ENCODE data around the gene TMEM215.

Gene TMEM215, protein sequence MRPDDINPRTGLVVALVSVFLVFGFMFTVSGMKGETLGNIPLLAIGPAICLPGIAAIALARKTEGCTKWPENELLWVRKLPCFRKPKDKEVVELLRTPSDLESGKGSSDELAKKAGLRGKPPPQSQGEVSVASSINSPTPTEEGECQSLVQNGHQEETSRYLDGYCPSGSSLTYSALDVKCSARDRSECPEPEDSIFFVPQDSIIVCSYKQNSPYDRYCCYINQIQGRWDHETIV

DNA sequence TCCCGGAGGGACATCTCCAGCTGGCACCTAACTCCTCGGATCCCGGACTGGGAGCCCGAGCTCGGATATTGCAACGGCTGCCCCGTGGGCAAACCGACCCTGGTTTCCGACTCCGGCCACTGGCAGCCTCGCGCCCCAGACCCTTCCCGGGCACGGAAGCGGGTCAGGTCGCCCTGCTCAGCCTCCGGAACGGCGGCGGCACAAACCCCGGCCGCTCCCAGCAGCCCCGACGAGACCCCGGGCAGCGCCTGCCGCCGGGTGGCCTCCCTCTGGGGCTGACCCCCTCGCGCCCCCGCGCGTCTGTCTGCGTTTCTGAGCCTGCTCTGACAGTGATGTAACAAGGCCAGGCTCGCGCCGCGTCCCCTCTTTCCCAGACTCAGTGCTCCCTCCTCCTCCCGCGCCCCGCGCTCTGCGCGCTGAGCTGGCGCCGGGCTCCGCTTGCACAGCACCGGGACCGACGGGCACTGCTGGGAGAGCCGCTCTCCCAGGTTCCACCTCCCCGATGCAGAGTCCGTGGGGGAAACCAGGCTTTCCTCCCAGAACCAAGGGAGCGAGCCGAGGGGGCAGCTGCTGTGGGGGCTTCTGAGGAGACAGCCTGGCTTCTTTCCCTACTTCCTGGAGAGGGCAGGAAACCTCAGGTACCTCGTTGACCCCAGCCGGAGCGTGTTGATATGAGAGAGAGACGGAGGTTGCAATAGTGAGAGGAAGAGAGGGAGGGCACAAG, at the start of gene TMEM215:
Gene TMEM215 (plus strand): TSS at position 373 of the 724 bp plus-strand sequence. CDS start 644 bp downstream, outside the sequence.
- H3K27ac ChIP-seq = no peak within 1 kb of the TSS
- TF ChIP-seq CTCF (IDR thresholded peaks at IDR 0.05) (no peak), ZFX (IDR thresholded peaks at IDR 0.05; ENCODE audit: borderline replicate concordance) (no peak)

DNA sequence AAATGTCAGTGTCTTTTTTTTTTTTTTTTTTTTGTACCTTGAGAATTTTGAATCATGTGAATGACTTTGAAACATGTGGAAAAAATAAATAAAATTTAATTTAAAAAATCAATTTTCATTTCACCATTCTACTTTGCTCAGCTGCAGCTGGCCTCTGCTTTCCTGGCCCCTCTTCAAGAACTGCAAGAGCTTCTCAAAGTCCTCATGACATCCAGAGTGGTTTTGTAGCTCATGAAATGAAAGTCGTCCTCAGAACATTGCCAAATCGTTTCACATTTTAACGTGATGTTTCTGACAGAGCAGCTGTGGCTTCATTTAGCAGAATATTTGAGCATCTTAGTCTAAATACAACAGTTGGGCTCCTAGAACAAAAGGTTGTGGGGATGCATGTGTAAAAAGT, 47.9 kb upstream of the TMEM215 start:
- no peak overlapping the region for H3K27ac ChIP-seq
- no peak for TF ChIP-seq ZFX (IDR thresholded peaks at IDR 0.05; ENCODE audit: borderline replicate concordance)
- TF ChIP-seq CTCF (IDR thresholded peaks at IDR 0.05) = no peak

DNA sequence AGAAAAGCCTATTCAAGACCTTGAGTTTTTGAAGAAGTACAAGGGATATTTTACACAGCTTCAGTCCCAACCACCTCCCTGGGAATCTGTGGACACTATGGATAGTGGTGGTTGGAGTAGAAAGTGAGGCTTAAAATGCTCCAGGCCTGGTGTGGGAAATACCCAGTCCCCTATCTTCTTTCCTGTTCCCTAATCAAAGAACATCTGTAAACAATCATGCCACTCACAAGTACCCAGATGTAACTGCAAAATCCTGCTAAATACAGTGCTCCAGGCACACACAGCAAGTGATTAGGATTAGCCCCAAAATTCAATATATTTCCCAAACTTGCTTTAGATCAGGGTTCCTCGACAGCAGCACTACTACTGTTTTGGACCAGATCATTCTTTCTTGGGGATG, 46.0 kb upstream of the TMEM215 start:
- no peak overlapping the region for H3K27ac ChIP-seq
- TF ChIP-seq ZFX (IDR thresholded peaks at IDR 0.05; ENCODE audit: borderline replicate concordance) (no peak), CTCF (IDR thresholded peaks at IDR 0.05) (no peak)

- H3K27ac ChIP-seq = no peak overlapping the region
- no peak for TF ChIP-seq CTCF (IDR thresholded peaks at IDR 0.05)
- no peak for TF ChIP-seq ZFX (IDR thresholded peaks at IDR 0.05; ENCODE audit: borderline replicate concordance)
These were observed 44.7 kb upstream of the TMEM215 start for GRCh38 chr9:32738501-32739172.

- no peak overlapping the region for H3K27ac ChIP-seq
- TF ChIP-seq ZFX (IDR thresholded peaks at IDR 0.05; ENCODE audit: borderline replicate concordance) (no peak), CTCF (IDR thresholded peaks at IDR 0.05) (no peak)
These were observed 41.6 kb upstream of the TMEM215 start for GRCh38 chr9:32741706-32742105.

DNA sequence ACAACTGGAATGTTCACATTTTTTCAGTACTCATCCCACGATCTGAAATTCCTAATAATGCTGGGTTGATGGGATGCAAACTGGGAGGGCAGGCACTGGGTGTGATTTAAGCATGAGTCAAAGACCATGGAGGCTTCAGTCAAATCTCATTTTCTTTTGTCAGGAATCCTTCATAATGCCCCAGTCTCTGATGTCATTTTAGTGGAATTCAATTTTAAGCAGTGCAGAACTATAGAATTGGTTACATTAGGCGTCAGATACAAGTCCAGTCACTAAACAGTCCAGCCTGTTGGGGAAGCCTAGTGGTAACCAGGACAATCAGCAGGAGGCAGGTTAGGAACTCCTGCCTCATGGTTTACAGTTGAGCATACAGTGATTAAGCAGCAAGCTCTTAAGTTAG, 41.0 kb upstream of the TMEM215 start:
- TF ChIP-seq CTCF (IDR thresholded peaks at IDR 0.05) (no peak), ZFX (IDR thresholded peaks at IDR 0.05; ENCODE audit: borderline replicate concordance) (no peak)
- H3K27ac ChIP-seq = no peak overlapping the region

GRCh38 chr9:32748013-32748412, 35.3 kb upstream of the TMEM215 start:
- TF ChIP-seq ZFX (IDR thresholded peaks at IDR 0.05; ENCODE audit: borderline replicate concordance) (no peak), CTCF (IDR thresholded peaks at IDR 0.05) (no peak)
- H3K27ac ChIP-seq = no peak overlapping the region
